Activated CD8-positive, alpha-beta memory T cell treated with anti-CD3 and anti-CD28 coated beads, Interleukin-2, amount 50 U/mL, for 4 hours (primary cell): ENCODE results near the gene CAB39L.

Source experiments
- DNase-seq: peaks from one replicate; pipeline ENCODE4 v3.0.0-alpha.2; 2020

Gene CAB39L

GRCh38 chr13:49271264-49271663 is 172.6 kb downstream of the CAB39L start:
- DNase-seq = no peak

GRCh38 chr13:49265822-49266221 is 178.0 kb downstream of the CAB39L start:
- DNase-seq = no peak

GRCh38 chr13:49262634-49263033 is 181.2 kb downstream of the CAB39L start:
- no peak for DNase-seq

GRCh38 chr13:49259586-49259985 is 184.3 kb downstream of the CAB39L start:
- DNase-seq = no peak
